ENCODE measurements around the gene NANOS1.

GRCh38 chr10:118990326-118990725, 39.2 kb upstream of the NANOS1 start:
- TF ChIP-seq, protein P1, sequence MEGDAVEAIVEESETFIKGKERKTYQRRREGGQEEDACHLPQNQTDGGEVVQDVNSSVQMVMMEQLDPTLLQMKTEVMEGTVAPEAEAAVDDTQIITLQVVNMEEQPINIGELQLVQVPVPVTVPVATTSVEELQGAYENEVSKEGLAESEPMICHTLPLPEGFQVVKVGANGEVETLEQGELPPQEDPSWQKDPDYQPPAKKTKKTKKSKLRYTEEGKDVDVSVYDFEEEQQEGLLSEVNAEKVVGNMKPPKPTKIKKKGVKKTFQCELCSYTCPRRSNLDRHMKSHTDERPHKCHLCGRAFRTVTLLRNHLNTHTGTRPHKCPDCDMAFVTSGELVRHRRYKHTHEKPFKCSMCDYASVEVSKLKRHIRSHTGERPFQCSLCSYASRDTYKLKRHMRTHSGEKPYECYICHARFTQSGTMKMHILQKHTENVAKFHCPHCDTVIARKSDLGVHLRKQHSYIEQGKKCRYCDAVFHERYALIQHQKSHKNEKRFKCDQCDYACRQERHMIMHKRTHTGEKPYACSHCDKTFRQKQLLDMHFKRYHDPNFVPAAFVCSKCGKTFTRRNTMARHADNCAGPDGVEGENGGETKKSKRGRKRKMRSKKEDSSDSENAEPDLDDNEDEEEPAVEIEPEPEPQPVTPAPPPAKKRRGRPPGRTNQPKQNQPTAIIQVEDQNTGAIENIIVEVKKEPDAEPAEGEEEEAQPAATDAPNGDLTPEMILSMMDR (IDR thresholded peaks at IDR 0.05), result no peak
- no peak for TF ChIP-seq HDAC2 (IDR thresholded peaks at IDR 0.05)
- no peak for TF ChIP-seq POLR2A (IDR thresholded peaks at IDR 0.05; ENCODE audit: low read length)
- no peak for TF ChIP-seq RAD21 (conservative IDR thresholded peaks at IDR 0.05 in 1 of 2, IDR thresholded peaks at IDR 0.05 in 1 of 2)
- TF ChIP-seq KDM5A (IDR thresholded peaks at IDR 0.05), result no peak
- no peak for TF ChIP-seq EP300 (IDR thresholded peaks at IDR 0.05)
- no peak for TF ChIP-seq JUNB (IDR thresholded peaks at IDR 0.05)
- TF ChIP-seq POLR2AphosphoS2 (conservative IDR thresholded peaks at IDR 0.05; ENCODE audit: low read length), result no peak

Data from A549 (cell line).